Mammary epithelial cell (primary cell): ENCODE data around the gene CAPN9.

ENCODE experiments used
- CTCF ChIP-seq, 2 donors: IDR thresholded peaks in 1 of 2; conservative IDR thresholded peaks in 1 of 2; 2 replicates each; pipeline ENCODE4 v1.5.1; 2011 to 2012; ENCODE audit warnings: inconsistent platforms in 2 of 2, low read length in 2 of 2, mild to moderate bottlenecking in 2 of 2, control low read depth in 1 of 2, low read depth in 1 of 2; ENCODE audit not compliant: insufficient read depth in 1 of 2; ENCODE audit errors: extremely low read depth in 1 of 2
- EZH2 ChIP-seq: IDR thresholded peaks from 2 replicates; pipeline ENCODE4 v1.6.1; 2012; ENCODE audit warnings: low read length, inconsistent platforms, borderline replicate concordance

- no peak for TF ChIP-seq CTCF (conservative IDR thresholded peaks at IDR 0.05 in 1 of 2, IDR thresholded peaks at IDR 0.05 in 1 of 2; ENCODE audit: extremely low read depth in 1 of 2, insufficient read depth in 1 of 2, low read depth in 1 of 2, low read length in 2 of 2)
- no peak for TF ChIP-seq EZH2
Observed at GRCh38 chr1:230754796-230755195, 7.6 kb downstream of the CAPN9 start.
